ENCODE data around the gene PTPN23.
"Not testable (repeated sequence)": the region's sequence is repeated elsewhere in the genome, so short reads cannot be mapped to it uniquely, and the experiment has no call there.

DNA sequence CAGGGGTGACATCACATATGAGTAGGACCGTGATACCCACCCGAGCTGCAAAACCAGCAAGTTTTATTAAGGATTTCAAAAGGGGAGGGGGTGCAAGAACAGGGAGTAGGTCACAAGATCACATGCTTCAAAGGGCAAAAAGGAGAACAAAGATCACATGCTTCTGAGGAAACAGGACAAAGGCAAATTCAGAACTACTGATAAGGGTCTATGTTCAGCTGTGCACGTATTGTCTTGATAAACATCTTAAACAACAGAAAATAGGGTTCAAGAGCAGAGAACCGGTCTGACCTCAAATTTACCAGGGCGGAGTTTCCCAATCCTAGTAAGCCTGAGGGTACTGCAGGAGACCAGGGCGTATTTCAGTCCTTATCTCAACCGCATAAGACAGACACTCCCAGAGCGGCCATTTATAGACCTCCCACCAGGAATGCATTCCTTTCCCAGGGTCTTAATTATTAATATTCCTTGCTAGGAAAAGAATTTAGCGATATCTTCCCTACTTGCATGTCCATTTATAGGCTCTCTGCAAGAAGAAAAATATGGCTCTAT lies 78.8 kb downstream of the PTPN23 start:
- not testable (repeated sequence) for TF ChIP-seq EZH2 (IDR thresholded peaks at IDR 0.05); POLR2AphosphoS5 (IDR thresholded peaks at IDR 0.05; ENCODE audit: borderline replicate concordance, low read depth, low read length)

Data from SK-N-MC (cell line).